Type B pancreatic cell (in vitro differentiated cells): ENCODE measurements around the gene LRRC36. TPM values are rescaled to one million over a fixed set of nuclear protein-coding genes. Genes with fewer than 3 reads are reported as not detected.

Experiments used
- DNase-seq: peaks from one replicate; pipeline ENCODE4 v3.0.0; 2021; ENCODE audit warnings: mixed read lengths; ENCODE audit not compliant: unreplicated experiment; ENCODE audit errors: extremely low spot score
- H3K27ac Mint-ChIP-seq: 2 replicates; pipeline ENCODE4 v1.8.0; 2021; ENCODE audit warnings: mild to moderate bottlenecking, mixed read lengths
- H3K27me3 Mint-ChIP-seq: 2 replicates; pipeline ENCODE4 v1.8.0; 2021; ENCODE audit warnings: mixed read lengths
- H3K36me3 Mint-ChIP-seq: 2 replicates; pipeline ENCODE4 v1.8.0; 2021; ENCODE audit warnings: mixed read lengths
- H3K4me1 Mint-ChIP-seq: one replicate; pipeline ENCODE4 v1.8.0; 2021; ENCODE audit warnings: mixed read lengths; ENCODE audit not compliant: unreplicated experiment
- H3K4me3 Mint-ChIP-seq: 2 replicates; pipeline ENCODE4 v1.8.0; 2021; ENCODE audit warnings: mild to moderate bottlenecking, mixed read lengths
- H3K9me3 Mint-ChIP-seq: 2 replicates; pipeline ENCODE4 v1.8.0; 2021; ENCODE audit warnings: mixed read lengths
- total RNA-seq: library from RNA; stranded (reverse); gene quantifications from 2 replicates; pipeline ENCODE4 v1.2.1, GENCODE V29; 2021; ENCODE audit warnings: low replicate concordance
- TF ChIP-seq, protein P1 (sequence below): fragments of 200-600 bp; sonication (generic); conservative IDR thresholded peaks from 2 replicates; pipeline ENCODE4 v1.5.0; 2021; ENCODE audit warnings: antibody characterized with exemption, mild to moderate bottlenecking

The LRRC36 gene
- total RNA-seq, 1 donor from 2014 or later: 1.1 TPM

GRCh38 chr16:67291461-67291860 lies 35.2 kb upstream of the LRRC36 start:
- no peaks in the 10 kb centered on the region for H3K9me3 Mint-ChIP-seq
- TF ChIP-seq, protein P1, sequence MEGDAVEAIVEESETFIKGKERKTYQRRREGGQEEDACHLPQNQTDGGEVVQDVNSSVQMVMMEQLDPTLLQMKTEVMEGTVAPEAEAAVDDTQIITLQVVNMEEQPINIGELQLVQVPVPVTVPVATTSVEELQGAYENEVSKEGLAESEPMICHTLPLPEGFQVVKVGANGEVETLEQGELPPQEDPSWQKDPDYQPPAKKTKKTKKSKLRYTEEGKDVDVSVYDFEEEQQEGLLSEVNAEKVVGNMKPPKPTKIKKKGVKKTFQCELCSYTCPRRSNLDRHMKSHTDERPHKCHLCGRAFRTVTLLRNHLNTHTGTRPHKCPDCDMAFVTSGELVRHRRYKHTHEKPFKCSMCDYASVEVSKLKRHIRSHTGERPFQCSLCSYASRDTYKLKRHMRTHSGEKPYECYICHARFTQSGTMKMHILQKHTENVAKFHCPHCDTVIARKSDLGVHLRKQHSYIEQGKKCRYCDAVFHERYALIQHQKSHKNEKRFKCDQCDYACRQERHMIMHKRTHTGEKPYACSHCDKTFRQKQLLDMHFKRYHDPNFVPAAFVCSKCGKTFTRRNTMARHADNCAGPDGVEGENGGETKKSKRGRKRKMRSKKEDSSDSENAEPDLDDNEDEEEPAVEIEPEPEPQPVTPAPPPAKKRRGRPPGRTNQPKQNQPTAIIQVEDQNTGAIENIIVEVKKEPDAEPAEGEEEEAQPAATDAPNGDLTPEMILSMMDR: no peak
- H3K27ac Mint-ChIP-seq: no peak overlapping the region
- peaks cover 15% of the 10 kb centered on the region for H3K27me3 Mint-ChIP-seq
- no peak overlapping the region for H3K4me3 Mint-ChIP-seq
- no peaks in the 10 kb centered on the region for H3K4me1 Mint-ChIP-seq
- H3K36me3 Mint-ChIP-seq: no peaks in the 10 kb centered on the region
- DNase-seq: no peak

GRCh38 chr16:67294171-67294757 lies 32.4 kb upstream of the LRRC36 start:
- Mint-ChIP-seq H3K36me3 (no peaks in the 10 kb centered on the region), H3K4me3 (no peak overlapping the region), H3K27ac (no peak overlapping the region), H3K9me3 (no peaks in the 10 kb centered on the region), H3K27me3 (peaks cover 20% of the 10 kb centered on the region), H3K4me1 (no peaks in the 10 kb centered on the region)
- TF ChIP-seq, protein P1: no peak
- DNase-seq: no peak

DNA sequence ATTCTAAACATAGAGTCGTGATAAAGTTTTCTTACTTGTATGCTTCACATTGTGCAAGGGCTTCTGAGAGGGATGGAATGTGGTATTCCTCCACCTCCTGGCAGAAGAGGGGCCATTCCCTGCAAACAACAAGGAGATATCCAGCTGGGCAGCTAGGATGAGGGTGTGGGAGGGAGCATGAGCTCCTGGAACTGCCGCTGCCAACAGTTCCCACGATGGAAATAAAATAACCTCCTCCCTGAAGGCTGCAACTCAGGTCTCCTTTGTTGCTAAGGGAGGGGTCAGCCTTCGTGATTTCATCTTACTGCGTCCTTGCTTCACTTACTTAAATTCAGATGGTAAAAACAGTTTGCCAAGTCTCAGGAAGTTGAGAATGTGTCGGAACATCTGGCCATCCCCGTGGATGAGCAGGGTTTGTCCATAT lies 31.7 kb upstream of the LRRC36 start:
- no peak overlapping the region for H3K27ac Mint-ChIP-seq
- H3K4me1 Mint-ChIP-seq: no peaks in the 10 kb centered on the region

GRCh38 chr16:67296420-67296819 lies 30.2 kb upstream of the LRRC36 start:
- DNase-seq: no peak
- Mint-ChIP-seq H3K36me3 (no peaks in the 10 kb centered on the region), H3K9me3 (no peaks in the 10 kb centered on the region), H3K4me1 (peaks cover 4% of the 10 kb centered on the region), H3K4me3 (no peak overlapping the region), H3K27ac (no peak overlapping the region), H3K27me3 (peaks cover 20% of the 10 kb centered on the region)
- TF ChIP-seq, protein P1: no peak

More for the DNA sequence above, 31.7 kb upstream of the LRRC36 start:
- TF ChIP-seq, protein P1: no peak
- DNase-seq: no peak
- peaks cover 20% of the 10 kb centered on the region for H3K27me3 Mint-ChIP-seq
- H3K36me3 Mint-ChIP-seq: no peaks in the 10 kb centered on the region
- H3K4me3 Mint-ChIP-seq: no peak overlapping the region
- no peaks in the 10 kb centered on the region for H3K9me3 Mint-ChIP-seq

- Mint-ChIP-seq H3K4me1 (peaks cover 8% of the 10 kb centered on the region), H3K27ac (no peak overlapping the region), H3K36me3 (no peaks in the 10 kb centered on the region), H3K27me3 (peaks cover 14% of the 10 kb centered on the region), H3K4me3 (no peak overlapping the region), H3K9me3 (no peaks in the 10 kb centered on the region)
- TF ChIP-seq, protein P1: no peak
- no peak for DNase-seq
Measured at GRCh38 chr16:67298277-67298676, 28.3 kb upstream of the LRRC36 start.
